Breast epithelium (tissue), 3 donors: Measurements from ENCODE around the gene PPP3CB.

Experiments used
- POLR2A ChIP-seq: fragments of 450-650 bp; IDR thresholded peaks from one replicate; pipeline ENCODE4 v1.6.1; 2016; ENCODE audit warnings: antibody characterized with exemption, mild to moderate bottlenecking, moderate library complexity
- POLR2AphosphoS5 ChIP-seq, 3 donors: sonication (generic); formaldehyde crosslinking; IDR thresholded peaks; one replicate each; pipeline ENCODE4 v1.6.1; 2017; ENCODE audit warnings: antibody characterized with exemption in 3 of 3
- TF ChIP-seq, protein P1 (sequence below), 3 donors: fragments of 450-650 bp; IDR thresholded peaks; one replicate each; pipeline ENCODE4 v1.5.1; 2016 to 2017; ENCODE audit warnings: antibody characterized with exemption in 3 of 3, mild to moderate bottlenecking in 3 of 3, moderate library complexity in 3 of 3

DNA sequence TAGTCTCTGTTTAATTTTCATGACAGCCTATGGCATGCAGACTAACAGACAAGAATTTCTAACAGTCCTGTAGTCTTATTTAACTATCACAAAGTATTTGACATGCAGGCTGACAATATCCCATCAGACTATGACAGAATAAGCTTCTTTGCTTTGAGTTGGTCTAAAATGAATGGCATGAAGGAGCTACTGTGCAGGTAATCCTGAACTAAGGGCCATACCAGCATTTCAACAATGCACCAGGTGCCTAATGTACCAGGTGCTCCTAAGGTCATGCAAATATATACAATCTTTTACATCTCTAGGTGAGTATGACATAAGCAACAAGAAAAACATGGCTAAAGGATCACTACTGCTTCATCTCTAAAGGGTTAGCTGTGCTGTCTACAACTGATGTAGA is 48.9 kb downstream of the PPP3CB start:
- TF ChIP-seq, protein P1, sequence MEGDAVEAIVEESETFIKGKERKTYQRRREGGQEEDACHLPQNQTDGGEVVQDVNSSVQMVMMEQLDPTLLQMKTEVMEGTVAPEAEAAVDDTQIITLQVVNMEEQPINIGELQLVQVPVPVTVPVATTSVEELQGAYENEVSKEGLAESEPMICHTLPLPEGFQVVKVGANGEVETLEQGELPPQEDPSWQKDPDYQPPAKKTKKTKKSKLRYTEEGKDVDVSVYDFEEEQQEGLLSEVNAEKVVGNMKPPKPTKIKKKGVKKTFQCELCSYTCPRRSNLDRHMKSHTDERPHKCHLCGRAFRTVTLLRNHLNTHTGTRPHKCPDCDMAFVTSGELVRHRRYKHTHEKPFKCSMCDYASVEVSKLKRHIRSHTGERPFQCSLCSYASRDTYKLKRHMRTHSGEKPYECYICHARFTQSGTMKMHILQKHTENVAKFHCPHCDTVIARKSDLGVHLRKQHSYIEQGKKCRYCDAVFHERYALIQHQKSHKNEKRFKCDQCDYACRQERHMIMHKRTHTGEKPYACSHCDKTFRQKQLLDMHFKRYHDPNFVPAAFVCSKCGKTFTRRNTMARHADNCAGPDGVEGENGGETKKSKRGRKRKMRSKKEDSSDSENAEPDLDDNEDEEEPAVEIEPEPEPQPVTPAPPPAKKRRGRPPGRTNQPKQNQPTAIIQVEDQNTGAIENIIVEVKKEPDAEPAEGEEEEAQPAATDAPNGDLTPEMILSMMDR (IDR thresholded peaks at IDR 0.05), result no peak
- no peak for TF ChIP-seq POLR2A
- TF ChIP-seq POLR2AphosphoS5 (IDR thresholded peaks at IDR 0.05), result no peak
